ENCODE results near the gene ZDHHC7. TPM values are rescaled to one million over a fixed set of nuclear protein-coding genes. Genes with fewer than 3 reads are reported as not detected.
"Not testable (repeated sequence)": the region's sequence is repeated elsewhere in the genome, so short reads cannot be mapped to it uniquely, and the experiment has no call there.

Gene ZDHHC7
- total RNA-seq = 100 to 1,000 TPM in 3 of 8 experiments, 10 to 100 TPM in 5; 13.8 to 273 (median 25.8) TPM

DNA sequence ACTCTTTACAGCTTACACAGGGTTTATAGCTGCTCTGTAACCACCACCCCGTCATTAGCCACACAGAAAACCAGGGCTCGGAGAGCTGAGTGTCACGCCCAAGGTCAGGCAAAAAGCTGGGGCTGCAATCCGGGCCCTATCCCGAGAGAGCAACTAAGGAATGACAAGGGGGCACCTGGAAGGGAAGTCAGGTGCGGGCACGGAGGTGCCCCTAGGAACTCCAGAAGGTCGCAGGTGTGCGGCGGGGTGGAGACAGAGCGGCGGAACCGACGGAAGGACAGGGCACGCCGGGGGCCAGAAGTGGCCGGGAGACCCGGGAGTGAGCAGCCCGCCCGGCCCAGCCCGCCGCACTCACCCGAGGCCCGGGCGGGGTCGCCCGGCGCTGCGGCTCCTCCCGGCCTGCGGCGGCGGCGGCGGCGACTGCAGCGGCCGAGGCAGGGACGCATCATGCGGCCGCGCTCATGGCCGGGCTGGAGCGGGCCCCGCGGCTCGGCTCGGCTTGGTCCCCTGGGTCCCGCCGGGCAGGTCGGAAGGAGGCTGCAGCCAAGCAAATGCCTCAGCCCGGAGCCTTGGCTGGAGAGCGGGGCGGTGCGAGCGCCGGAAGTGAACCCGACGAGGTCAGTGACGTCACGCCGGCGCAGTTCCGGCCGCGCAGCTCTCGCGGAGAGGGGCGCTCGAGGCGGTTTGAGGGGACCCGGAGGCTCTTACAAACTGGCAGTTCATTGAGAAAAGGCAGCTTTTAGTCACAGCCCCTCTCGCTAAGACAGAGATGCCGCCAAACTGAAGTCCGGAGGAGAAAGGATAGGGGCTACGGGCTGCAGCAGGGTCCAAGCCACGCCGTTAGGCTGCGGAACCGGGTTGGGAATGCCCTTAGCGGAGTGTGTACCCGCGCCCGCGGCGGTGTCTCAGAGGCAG lies at the start of gene ZDHHC7:
Gene ZDHHC7, minus strand, starts transcription at position 605 of the 915 bp plus-strand sequence. CDS start 20,917 bp downstream, outside the sequence.
- peaks cover 4 to 14% of the 10 kb centered on the region in 2 donors for H3K4me1 ChIP-seq (replicated peaks in 1 of 2)
- H3K27ac ChIP-seq = peak within 1 kb of the TSS; percentile 95 to 97
- in situ Hi-C loops (cut with MboI; ENCODE audit: low pct_unique_long_range_greater_than_20kb in 2 of 9, low sequenced_read_pairs in 9 of 9, unreplicated experiment in 9 of 9) = no loop called here
- peak within 1 kb of the TSS; percentile 76 to 98 (median 95) for H3K4me3 ChIP-seq
- ATAC-seq (replicated peaks in 6 of 8) = peak; percentile 86 to 97 (median 95)
- 0 to 6% (median 0%) methylated on average over 3 to 16 of the region's 86 CpGs; no CpG with 5 or more reads in 3 of the 10 experiments for WGBS, 10 experiments

- no peak overlapping the region for H3K4me3 ChIP-seq
- no peak for ATAC-seq (replicated peaks in 6 of 8)
- WGBS, 10 experiments = 60 to 100% (median 86%) methylated on average over 1 to 4 of the region's 4 CpGs; no CpG with 5 or more reads in 2 of the 10 experiments
- in situ Hi-C loops (cut with MboI; ENCODE audit: low pct_unique_long_range_greater_than_20kb in 2 of 9, low sequenced_read_pairs in 9 of 9, unreplicated experiment in 9 of 9) = no loop called here
- peaks cover 7 to 16% of the 10 kb centered on the region in 2 donors for H3K4me1 ChIP-seq (replicated peaks in 1 of 2)
- H3K27ac ChIP-seq = no peak overlapping the region
These were observed 47.6 kb upstream of the ZDHHC7 start for GRCh38 chr16:85058909-85059308.

GRCh38 chr16:85057948-85058347 lies 46.6 kb upstream of the ZDHHC7 start:
- no peak overlapping the region for H3K4me3 ChIP-seq
- H3K27ac ChIP-seq = no peak overlapping the region
- peaks cover 7 to 16% of the 10 kb centered on the region in 2 donors for H3K4me1 ChIP-seq (replicated peaks in 1 of 2)
- in situ Hi-C loops (cut with MboI; ENCODE audit: low pct_unique_long_range_greater_than_20kb in 2 of 9, low sequenced_read_pairs in 9 of 9, unreplicated experiment in 9 of 9) = no loop called here
- WGBS, 10 experiments = 83 to 100% (median 98%) methylated on average over 1 to 7 of the region's 7 CpGs; no CpG with 5 or more reads in 1 of the 10 experiments
- no peak for ATAC-seq (replicated peaks in 6 of 8)

GRCh38 chr16:85057212-85057889 lies 46.0 kb upstream of the ZDHHC7 start:
- in situ Hi-C loops (cut with MboI; ENCODE audit: low pct_unique_long_range_greater_than_20kb in 2 of 9, low sequenced_read_pairs in 9 of 9, unreplicated experiment in 9 of 9) = no loop called here
- H3K4me3 ChIP-seq = no peak overlapping the region
- peak in 2 of 8 experiments; percentile 8 to 65 for ATAC-seq (replicated peaks in 6 of 8)
- 71 to 100% (median 90%) methylated on average over 2 to 6 of the region's 9 CpGs; no CpG with 5 or more reads in 2 of the 10 experiments for WGBS, 10 experiments
- no peak overlapping the region for H3K27ac ChIP-seq
- peaks cover 7 to 16% of the 10 kb centered on the region in 2 donors for H3K4me1 ChIP-seq (replicated peaks in 1 of 2)

- H3K4me3 ChIP-seq = no peak overlapping the region
- peak in 6 of 8 experiments; percentile 28 to 67 (median 44) for ATAC-seq (replicated peaks in 6 of 8)
- H3K4me1 ChIP-seq (replicated peaks in 1 of 2) = peaks cover 7 to 16% of the 10 kb centered on the region in 2 donors
- 40 to 100% (median 85%) methylated on average over 1 to 10 of the region's 16 CpGs; no CpG with 5 or more reads in 3 of the 10 experiments for WGBS, 10 experiments
- H3K27ac ChIP-seq = no peak overlapping the region
- in situ Hi-C loops (cut with MboI; ENCODE audit: low pct_unique_long_range_greater_than_20kb in 2 of 9, low sequenced_read_pairs in 9 of 9, unreplicated experiment in 9 of 9) = no loop called here
These were observed 44.9 kb upstream of the ZDHHC7 start for GRCh38 chr16:85056211-85056748.

DNA sequence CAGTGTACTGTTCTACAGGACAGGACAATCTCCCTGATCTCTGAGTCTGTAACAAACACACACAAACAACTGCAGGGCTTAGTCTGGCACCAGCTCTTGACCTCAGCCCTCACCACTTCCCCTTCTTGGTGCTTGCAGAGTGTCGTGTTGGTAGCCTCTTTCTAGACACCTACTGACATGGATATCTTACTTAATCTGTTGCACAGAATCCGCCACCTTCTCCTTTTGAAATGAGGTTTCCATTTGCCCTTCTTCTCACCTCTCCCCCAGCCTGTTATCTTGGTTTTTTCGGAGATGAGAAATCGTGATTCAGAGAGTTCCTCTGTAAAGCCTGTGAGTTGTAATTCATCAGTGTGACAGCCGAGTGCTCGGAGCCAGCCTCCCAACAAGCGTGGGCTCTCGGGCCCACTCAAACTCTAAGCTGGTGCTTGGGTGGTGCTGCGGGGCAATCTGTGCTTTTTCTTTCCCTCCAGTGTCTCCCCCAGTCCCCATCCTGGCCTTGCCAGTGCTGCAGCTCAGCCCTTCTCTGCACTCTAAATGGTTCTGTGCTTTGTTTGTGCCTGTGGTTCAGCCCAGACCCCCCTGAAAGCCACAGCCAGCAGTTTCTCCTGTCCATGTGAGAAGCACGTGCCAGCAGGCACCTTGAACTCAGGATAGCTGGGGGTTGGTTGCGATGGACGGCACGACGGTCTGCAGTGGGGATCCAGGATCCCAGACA lies 44.3 kb upstream of the ZDHHC7 start:
- no peak overlapping the region for H3K4me3 ChIP-seq
- in situ Hi-C loops (cut with MboI; ENCODE audit: low pct_unique_long_range_greater_than_20kb in 2 of 9, low sequenced_read_pairs in 9 of 9, unreplicated experiment in 9 of 9) = no loop called here
- WGBS, 10 experiments = 8 to 63% (median 39%) methylated on average over 2 to 11 of the region's 14 CpGs; no CpG with 5 or more reads in 1 of the 10 experiments
- peak; percentile 44 to 70 (median 55) for ATAC-seq (replicated peaks in 6 of 8)
- peaks cover 7 to 16% of the 10 kb centered on the region in 2 donors for H3K4me1 ChIP-seq (replicated peaks in 1 of 2)
- H3K27ac ChIP-seq = no peak overlapping the region

- in situ Hi-C loops (cut with MboI; ENCODE audit: low pct_unique_long_range_greater_than_20kb in 2 of 9, low sequenced_read_pairs in 9 of 9, unreplicated experiment in 9 of 9) = no loop called here
- WGBS, 10 experiments = 41 to 100% (median 89%) methylated on average over 2 to 6 of the region's 6 CpGs; no CpG with 5 or more reads in 1 of the 10 experiments
- Histone ChIP-seq H3K4me1 (replicated peaks in 1 of 2) (peaks cover 7 to 20% of the 10 kb centered on the region in 2 donors), H3K4me3 (no peak overlapping the region), H3K27ac (no peak overlapping the region)
- ATAC-seq (replicated peaks in 6 of 8) = no peak
These were observed 43.7 kb upstream of the ZDHHC7 start for GRCh38 chr16:85054948-85055492.

- 60 to 100% (median 100%) methylated on average over 1 to 3 of the region's 3 CpGs; no CpG with 5 or more reads in 1 of the 10 experiments for WGBS, 10 experiments
- in situ Hi-C loops (cut with MboI; ENCODE audit: low pct_unique_long_range_greater_than_20kb in 2 of 9, low sequenced_read_pairs in 9 of 9, unreplicated experiment in 9 of 9); ATAC-seq (replicated peaks in 6 of 8); H3K27ac ChIP-seq; H3K4me3 ChIP-seq: not testable (repeated sequence)
- peaks cover 7 to 20% of the 10 kb centered on the region in 2 donors for H3K4me1 ChIP-seq (replicated peaks in 1 of 2)
These were observed 43.0 kb upstream of the ZDHHC7 start for GRCh38 chr16:85054321-85054720.

DNA sequence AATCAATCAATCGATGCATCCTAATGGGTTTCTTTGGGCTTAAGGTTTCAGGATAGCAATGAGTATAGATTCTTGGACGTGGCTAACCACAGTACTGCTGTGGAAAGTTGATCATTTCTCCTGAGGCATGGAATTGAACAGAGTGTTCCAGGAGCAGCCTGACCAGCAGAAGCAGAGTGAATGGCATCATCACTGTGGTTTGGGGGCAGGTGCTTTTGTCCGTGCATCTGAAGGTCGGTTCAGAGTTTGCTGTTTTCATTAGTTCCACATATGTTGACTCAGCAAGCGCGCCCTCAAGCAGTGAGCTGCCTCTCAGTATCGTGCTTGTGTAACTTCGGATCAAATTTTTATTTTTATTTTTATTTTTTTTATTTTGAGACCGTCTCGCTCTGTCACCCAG lies 41.2 kb upstream of the ZDHHC7 start:
- H3K27ac ChIP-seq = no peak overlapping the region
- H3K4me3 ChIP-seq = no peak overlapping the region
- H3K4me1 ChIP-seq (replicated peaks in 1 of 2) = peaks cover 7 to 20% of the 10 kb centered on the region in 2 donors
- in situ Hi-C loops (cut with MboI; ENCODE audit: low pct_unique_long_range_greater_than_20kb in 2 of 9, low sequenced_read_pairs in 9 of 9, unreplicated experiment in 9 of 9) = no loop called here
- 90 to 100% (median 97%) methylated on average over 3 to 6 of the region's 10 CpGs; no CpG with 5 or more reads in 2 of the 10 experiments for WGBS, 10 experiments
- ATAC-seq (replicated peaks in 6 of 8) = no peak

DNA sequence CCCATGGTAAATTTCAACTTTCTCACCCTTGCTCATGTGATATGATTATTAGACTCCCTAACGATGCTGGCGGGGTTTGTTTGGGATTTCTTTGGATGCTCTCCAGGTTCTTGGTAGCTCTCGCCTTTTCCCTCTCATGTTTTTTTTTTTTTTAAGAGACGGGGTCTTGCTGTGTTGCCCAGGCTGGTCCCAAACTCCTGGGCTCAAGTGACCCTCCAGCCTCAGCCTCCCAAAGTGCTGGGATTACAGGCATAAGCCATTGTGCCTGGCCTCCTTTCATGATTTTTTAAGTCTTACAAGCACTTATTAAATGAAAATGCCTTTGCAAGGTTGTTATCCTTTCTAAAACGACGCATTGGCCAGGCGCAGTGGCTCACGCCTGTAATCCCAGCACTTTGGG lies 40.3 kb upstream of the ZDHHC7 start:
- ATAC-seq (replicated peaks in 6 of 8) = no peak
- H3K4me3 ChIP-seq = no peak overlapping the region
- H3K4me1 ChIP-seq (replicated peaks in 1 of 2) = peaks cover 7 to 20% of the 10 kb centered on the region in 2 donors
- in situ Hi-C loops (cut with MboI; ENCODE audit: low pct_unique_long_range_greater_than_20kb in 2 of 9, low sequenced_read_pairs in 9 of 9, unreplicated experiment in 9 of 9) = no loop called here
- WGBS, 10 experiments = 80 to 100% (median 95%) methylated on average over 1 to 6 of the region's 8 CpGs; no CpG with 5 or more reads in 5 of the 10 experiments
- no peak overlapping the region for H3K27ac ChIP-seq

- peaks cover 7 to 16% of the 10 kb centered on the region in 2 donors for H3K4me1 ChIP-seq (replicated peaks in 1 of 2)
- in situ Hi-C loops (cut with MboI; ENCODE audit: low pct_unique_long_range_greater_than_20kb in 2 of 9, low sequenced_read_pairs in 9 of 9, unreplicated experiment in 9 of 9) = no loop called here
- H3K4me3 ChIP-seq = no peak overlapping the region
- no peak for ATAC-seq (replicated peaks in 6 of 8)
- no peak overlapping the region for H3K27ac ChIP-seq
- WGBS, 10 experiments = 75 to 100% (median 90%) methylated on average over 2 to 8 of the region's 8 CpGs
These were observed 39.8 kb upstream of the ZDHHC7 start for GRCh38 chr16:85051067-85051581.
